Sigmoid colon (tissue), 7 donors: ENCODE results near the gene CUL4A. TPM values are rescaled to one million over a fixed set of nuclear protein-coding genes. Genes with fewer than 3 reads are reported as not detected.

Experiments
- DNase-seq: peaks from one replicate; pipeline ENCODE4 v3.0.0-alpha.2; 2019
- H3K27ac ChIP-seq, 4 donors: fragments of 200-600 bp; sonication (generic); one replicate each; pipeline ENCODE4 v1.5.1; 2016 to 2019; ENCODE audit warnings: mild to moderate bottlenecking in 1 of 4
- H3K27me3 ChIP-seq, 3 donors: fragments of 200-600 bp; sonication (generic); one replicate each; pipeline ENCODE4 v1.5.1; 2019; ENCODE audit warnings: mild to moderate bottlenecking in 1 of 3
- H3K36me3 ChIP-seq, 4 donors: fragments of 200-600 bp; sonication (generic); one replicate each; pipeline ENCODE4 v1.5.1; 2016 to 2019
- H3K4me1 ChIP-seq, 4 donors: fragments of 200-600 bp; sonication (generic); one replicate each; pipeline ENCODE4 v1.5.1; 2017 to 2019
- H3K4me3 ChIP-seq, 4 donors: fragments of 200-600 bp; sonication (generic); one replicate each; pipeline ENCODE4 v1.5.1; 2017 to 2019; ENCODE audit warnings: mild to moderate bottlenecking in 2 of 4, moderate library complexity in 1 of 4
- H3K9me3 ChIP-seq, 4 donors: fragments of 200-600 bp in 3 of 4; sonication (generic) in 3 of 4; one replicate each; pipeline versions ENCODE4 v1.5.1 to v1.6.1; 2013 to 2019
- CTCF ChIP-seq, 4 experiments: fragments of 450-650 bp in 3 of 4; fragments of 200-600 bp in 1 of 4; IDR thresholded peaks; one replicate each; pipeline ENCODE4 v1.5.1; 2016 to 2019; ENCODE audit warnings: antibody characterized with exemption in 4 of 4, mild to moderate bottlenecking in 3 of 4, moderate library complexity in 2 of 4
- EP300 ChIP-seq, 4 donors: sonication (generic); formaldehyde crosslinking; IDR thresholded peaks; one replicate each; pipeline ENCODE4 v1.6.1; 2017; ENCODE audit warnings: antibody characterized with exemption in 4 of 4
- POLR2A ChIP-seq, 2 donors: fragments of 450-650 bp; IDR thresholded peaks; one replicate each; pipeline ENCODE4 v1.6.1; 2016; ENCODE audit warnings: antibody characterized with exemption in 2 of 2, mild to moderate bottlenecking in 2 of 2, moderate library complexity in 2 of 2
- POLR2AphosphoS5 ChIP-seq, 4 donors: sonication (generic); formaldehyde crosslinking; IDR thresholded peaks; one replicate each; pipeline ENCODE4 v1.6.1; 2017; ENCODE audit warnings: antibody characterized with exemption in 4 of 4
- WGBS, 2 donors: extraction: QIAGEN DNeasy Blood & Tissue Kit; methylation state at CpG; one replicate each; pipeline ENCODE4 v1.1.7; 2013; 5-methylcytosine and 5-hydroxymethylcytosine counted together
- intact Hi-C: fragments of 100-400 bp; cut with DNase I; formaldehyde crosslinking; loops from one replicate; pipeline ENCODE4 v1.15.1; 2023
- polyA plus RNA-seq, 3 donors: library from polyadenylated mRNA; stranded (reverse); fragments of 200-250 nt; gene quantifications; one replicate each; pipeline ENCODE4 v1.2.3, GENCODE V29; 2013
- total RNA-seq, 4 donors: library from RNA; depleted of rRNA; stranded (reverse); fragments of >200 nt; gene quantifications; one replicate each; pipeline ENCODE4 v1.1.0, GENCODE V29; 2016
- donor health status: healthy with polysubstance abuse.
- donor health status: Bipolar disorder and iron deficiency.
- donor health status: healthy.

The CUL4A gene
- total and polyA plus RNA-seq, 7 donors, result 22.2 to 115 (median 72.6) TPM

- intact Hi-C loops, result no loop called here
- Histone ChIP-seq H3K27me3 (no peaks in the 10 kb centered on the region), H3K36me3 (peaks cover 13 to 85% (median 59%) of the 10 kb centered on the region in 4 donors), H3K4me3 (no peak overlapping the region), H3K4me1 (peaks cover 0 to 4% (median 0%) of the 10 kb centered on the region in 4 donors), H3K9me3 (no peaks in the 10 kb centered on the region), H3K27ac (no peak overlapping the region)
- WGBS, 2 donors, result 87 to 89% methylated on average over 4 of the region's 4 CpGs
- TF ChIP-seq POLR2AphosphoS5 (IDR thresholded peaks at IDR 0.05) (no peak), POLR2A (IDR thresholded peaks at IDR 0.05) (no peak), CTCF (IDR thresholded peaks at IDR 0.05) (no peak), EP300 (IDR thresholded peaks at IDR 0.05) (no peak)
- no peak for DNase-seq
These were observed 27.4 kb upstream of the CUL4A start for GRCh38 chr13:113182046-113182445.

- no peak for DNase-seq
- H3K27me3 ChIP-seq, result no peaks in the 10 kb centered on the region
- no peak for TF ChIP-seq EP300 (IDR thresholded peaks at IDR 0.05)
- TF ChIP-seq POLR2AphosphoS5 (IDR thresholded peaks at IDR 0.05), result no peak
- no peak for TF ChIP-seq CTCF (IDR thresholded peaks at IDR 0.05)
- no peak for TF ChIP-seq POLR2A (IDR thresholded peaks at IDR 0.05)
- no peaks in the 10 kb centered on the region for H3K4me1 ChIP-seq
- intact Hi-C loops, result no loop called here
- H3K36me3 ChIP-seq, result peaks cover 8 to 83% (median 46%) of the 10 kb centered on the region in 4 donors
- no peak overlapping the region for H3K27ac ChIP-seq
- no peak overlapping the region for H3K4me3 ChIP-seq
- 87% methylated on average over 14 of the region's 14 CpGs for WGBS, 2 donors
- H3K9me3 ChIP-seq, result no peaks in the 10 kb centered on the region
These were observed 25.8 kb upstream of the CUL4A start for GRCh38 chr13:113183450-113184129.

GRCh38 chr13:113184568-113185440 lies 24.6 kb upstream of the CUL4A start:
- intact Hi-C loops, result no loop called here
- WGBS, 2 donors, result 76 to 90% methylated on average over 22 of the region's 22 CpGs
- no peak for DNase-seq
- Histone ChIP-seq H3K9me3 (no peaks in the 10 kb centered on the region), H3K4me3 (no peak overlapping the region), H3K27ac (no peak overlapping the region), H3K27me3 (no peaks in the 10 kb centered on the region), H3K4me1 (no peaks in the 10 kb centered on the region), H3K36me3 (peaks cover 5 to 83% (median 38%) of the 10 kb centered on the region in 4 donors)
- no peak for TF ChIP-seq CTCF (IDR thresholded peaks at IDR 0.05)
- TF ChIP-seq EP300 (IDR thresholded peaks at IDR 0.05), result no peak
- no peak for TF ChIP-seq POLR2A (IDR thresholded peaks at IDR 0.05)
- TF ChIP-seq POLR2AphosphoS5 (IDR thresholded peaks at IDR 0.05), result no peak

GRCh38 chr13:113186061-113186900 lies 23.1 kb upstream of the CUL4A start:
- Histone ChIP-seq H3K4me1 (no peaks in the 10 kb centered on the region), H3K36me3 (peaks cover 0 to 83% (median 29%) of the 10 kb centered on the region in 4 donors), H3K27ac (peak overlapping the region in 1 of 4 donors; percentile 61), H3K9me3 (no peaks in the 10 kb centered on the region), H3K4me3 (no peak overlapping the region), H3K27me3 (no peaks in the 10 kb centered on the region)
- WGBS, 2 donors, result 77 to 79% methylated on average over 13 of the region's 13 CpGs
- TF ChIP-seq POLR2A (IDR thresholded peaks at IDR 0.05) (no peak), POLR2AphosphoS5 (IDR thresholded peaks at IDR 0.05) (no peak), CTCF (IDR thresholded peaks at IDR 0.05) (no peak), EP300 (IDR thresholded peaks at IDR 0.05) (no peak)
- intact Hi-C loops, result no loop called here
- DNase-seq, result no peak
